K562 (cell line): Measurements from ENCODE around the gene EXOC6. TPM values are rescaled to one million over a fixed set of nuclear protein-coding genes. Genes with fewer than 3 reads are reported as not detected.

Source experiments
- ATAC-seq: fragments of 200-7000 bp; cut with Tn5 transposase; 3 replicates; pipeline ENCODE4 v1.9.1; 2020; ENCODE audit warnings: moderate library complexity
- BruUV-seq: library from RNA; stranded (reverse); fragments of 400-500 nt; replicated peaks from 2 replicates; lab custom pipeline; 2021; lab: Mats Ljungman, UMichigan
- CTCF ChIA-PET: fragments of 300-600 bp; formaldehyde crosslinking; extraction: SDS; loops from one replicate; lab custom pipeline; 2021; ENCODE audit warnings: low intra/inter-chr PET ratio; lab: Yijun Ruan, JAX
- POLR2A ChIA-PET: fragments of 300-600, 350-650 bp; sonication (Branson Sonifier 250); formaldehyde crosslinking; extraction: SDS; loops from one replicate; lab custom pipeline; 2021; ENCODE audit warnings: antibody characterized with exemption, inconsistent platforms; lab: Yijun Ruan, JAX
- DNase-seq, 4 experiments: peaks; one replicate each; pipeline versions ENCODE4 v3.0.0 to v3.0.0-alpha.2; 2011 to 2018; ENCODE audit warnings: low spot score in 3 of 4, mixed read lengths in 3 of 4; ENCODE audit errors: extremely low read depth in 1 of 4
- FAIRE-seq: peaks from 2 replicates; lab custom pipeline; 2011; peaks lifted over from hg19 to GRCh38; lab: Jason Lieb, UNC
- H2AFZ ChIP-seq: 2 replicates; pipeline ENCODE4 v1.6.0; 2011; ENCODE audit warnings: low read depth, low read length, control low read depth, inconsistent platforms
- H3K27ac ChIP-seq: fragments of 200-600 bp; 3 replicates; pipeline ENCODE4 v1.8.0; 2011; ENCODE audit warnings: low read depth, mild to moderate bottlenecking, control low read depth, inconsistent platforms, low read length, moderate library complexity, mixed read lengths; ENCODE audit errors: extremely low read depth
- H3K27me3 ChIP-seq, 2 experiments: fragments of 300-600 bp in 1 of 2; 2 replicates in 1 of 2; 3 replicates in 1 of 2; pipeline versions ENCODE4 v1.6.0 to v1.8.0; 2011; ENCODE audit warnings: inconsistent platforms in 2 of 2, low read length in 2 of 2, mild to moderate bottlenecking in 1 of 2, mixed read lengths in 1 of 2, moderate library complexity in 1 of 2; ENCODE audit not compliant: control insufficient read depth in 2 of 2, insufficient read depth in 2 of 2
- H3K36me3 ChIP-seq: fragments of 300-600 bp; 3 replicates; pipeline ENCODE4 v1.8.0; 2011; ENCODE audit warnings: mild to moderate bottlenecking, low read length, inconsistent platforms; ENCODE audit not compliant: control insufficient read depth, insufficient read depth
- H3K4me1 ChIP-seq, 2 experiments: fragments of 200-600 bp in 1 of 2; replicated peaks in 1 of 2; 2 replicates in 1 of 2; 3 replicates in 1 of 2; pipeline versions ENCODE4 v1.5.1 to v1.8.0; 2011; ENCODE audit warnings: inconsistent platforms in 2 of 2, low read length in 2 of 2, mild to moderate bottlenecking in 1 of 2, mixed read lengths in 1 of 2, moderate library complexity in 1 of 2; ENCODE audit not compliant: control insufficient read depth in 2 of 2, insufficient read depth in 2 of 2
- H3K4me2 ChIP-seq: 2 replicates; pipeline ENCODE4 v1.6.1; 2011; ENCODE audit warnings: low read length, control low read depth, inconsistent platforms, mixed read lengths; ENCODE audit not compliant: insufficient read depth
- H3K4me3 ChIP-seq: fragments of 200-600 bp; sonication (generic), shearing (Covaris generic); 2 replicates; pipeline ENCODE4 v1.5.1; 2016; ENCODE audit warnings: control low read depth, inconsistent platforms
- H3K79me2 ChIP-seq: fragments of 200-600 bp; 3 replicates; pipeline ENCODE4 v1.8.0; 2011; ENCODE audit warnings: low read length, inconsistent platforms; ENCODE audit not compliant: control insufficient read depth, insufficient read depth
- H3K9ac ChIP-seq, 2 experiments: 2 replicates each; pipeline versions ENCODE4 v1.6.0 to v1.6.1; 2011; ENCODE audit warnings: low read depth in 2 of 2, low read length in 2 of 2, control low read depth in 1 of 2, inconsistent platforms in 1 of 2, mild to moderate bottlenecking in 1 of 2, mixed read lengths in 1 of 2; ENCODE audit not compliant: insufficient read depth in 1 of 2
- H3K9me1 ChIP-seq: one replicate; pipeline ENCODE4 v1.6.0; 2011; ENCODE audit warnings: inconsistent platforms, mild to moderate bottlenecking, low read length, moderate library complexity; ENCODE audit not compliant: control insufficient read depth, insufficient read depth
- H3K9me3 ChIP-seq: replicated peaks from 2 replicates; pipeline ENCODE4 v1.5.1; 2011; ENCODE audit warnings: low read depth, low read length, inconsistent platforms; ENCODE audit not compliant: control insufficient read depth, insufficient read depth
- H4K20me1 ChIP-seq: replicated peaks from 2 replicates; pipeline ENCODE4 v1.6.1; 2011; ENCODE audit warnings: low read length, inconsistent platforms, mixed read lengths; ENCODE audit not compliant: control insufficient read depth, insufficient read depth
- CREBBP ChIP-seq: IDR thresholded peaks from one replicate; pipeline ENCODE4 v1.6.1; 2012; ENCODE audit warnings: low read depth, mild to moderate bottlenecking, control low read depth, inconsistent platforms, low read length
- CSDE1 ChIP-seq, 2 experiments: fragments of 450-650 bp; IDR thresholded peaks; 2 replicates each; pipeline ENCODE4 v1.6.1; 2016; ENCODE audit warnings: mild to moderate bottlenecking in 1 of 2
- GATAD2A ChIP-seq: fragments of 450-650 bp; IDR thresholded peaks from 2 replicates; pipeline ENCODE4 v1.6.1; 2017
- HCFC1 ChIP-seq: IDR thresholded peaks from 2 replicates; pipeline ENCODE4 v1.6.1; 2012; ENCODE audit warnings: low read depth, low read length, improper control_type of control experiment
- MCM2 ChIP-seq: fragments of 450-650 bp; IDR thresholded peaks from 2 replicates; pipeline ENCODE4 v1.6.1; 2017; ENCODE audit warnings: low read depth, mild to moderate bottlenecking
- MCM3 ChIP-seq: fragments of 450-650 bp; IDR thresholded peaks from 2 replicates; pipeline ENCODE4 v1.6.1; 2016
- MNT ChIP-seq, 2 experiments: fragments of 450-650 bp; conservative IDR thresholded peaks; 2 replicates each; pipeline ENCODE4 v1.6.1; 2017; ENCODE audit warnings: mild to moderate bottlenecking in 2 of 2, moderate library complexity in 2 of 2
- MYC ChIP-seq, 2 experiments: fragments of 250-450 bp in 1 of 2; sonication (Bioruptor Pico) in 1 of 2; IDR thresholded peaks; 2 replicates each; pipeline versions ENCODE4 v1.5.1 to v1.6.1; 2012 to 2021; ENCODE audit warnings: low read depth in 2 of 2, borderline replicate concordance in 1 of 2, improper control_type of control experiment in 1 of 2, low read length in 1 of 2, mild to moderate bottlenecking in 1 of 2, moderate library complexity in 1 of 2
- SIX5 ChIP-seq, 2 experiments: IDR thresholded peaks; 2 replicates each; pipeline ENCODE4 v1.6.1; 2011; ENCODE audit warnings: low read length in 2 of 2, borderline replicate concordance in 1 of 2, low read depth in 1 of 2, mild to moderate bottlenecking in 1 of 2, moderate library complexity in 1 of 2; ENCODE audit not compliant: insufficient read depth in 1 of 2
- SMC3 ChIP-seq: conservative IDR thresholded peaks from 2 replicates; pipeline ENCODE4 v1.6.1; 2011; ENCODE audit warnings: low read depth, low read length, improper control_type of control experiment; ENCODE audit not compliant: insufficient read depth
- ZNF124 ChIP-seq: sonication (generic); formaldehyde crosslinking; IDR thresholded peaks from 2 replicates; pipeline ENCODE4 v1.8.1; 2022; ENCODE audit warnings: missing genetic modification reagents
- ZNF143 ChIP-seq: sonication (generic); formaldehyde crosslinking; IDR thresholded peaks from 2 replicates; pipeline ENCODE4 v1.9.0; 2022; ENCODE audit warnings: mild to moderate bottlenecking, missing genetic modification reagents
- ZNF253 ChIP-seq: fragments of 250-450 bp; sonication (Bioruptor Pico); conservative IDR thresholded peaks from 2 replicates; pipeline ENCODE4 v1.6.1; 2021; ENCODE audit warnings: mild to moderate bottlenecking
- WGBS: fragments of 100-300 bp; shearing (Covaris generic); methylation state at CpG from one replicate; pipeline ENCODE4 v1.1.6; 2016; ENCODE audit warnings: low coverage, mixed read lengths; ENCODE audit not compliant: insufficient coverage; ENCODE audit errors: missing lambda C conversion rate; 5-methylcytosine and 5-hydroxymethylcytosine counted together
- in situ Hi-C: fragments of 300-500 bp; cut with MboI; formaldehyde crosslinking; loops from 4 replicates; pipeline ENCODE4 v1.15.0; 2018; ENCODE audit warnings: inconsistent platforms, mixed read lengths
- intact Hi-C: fragments of 100-400 bp; cut with micrococcal nuclease; formaldehyde crosslinking; loops from 2 replicates; pipeline ENCODE4 v1.14.2; 2022
- polyA plus RNA-seq, 8 experiments: library from polyadenylated mRNA; depleted of rRNA in 4 of 8; stranded (reverse) in 5 of 8; unstranded in 3 of 8; fragments of >200 nt; fragmentation: Nextera tagmentation in 2 of 8; fragmentation: Illumina TruSeq in 1 of 8; extraction: Ambion mirVana in 2 of 8; extraction: Trizol in 1 of 8; gene quantifications; 2 replicates each; pipeline versions ENCODE4 v1.2.1 to v1.2.3, GENCODE V29; 2011 to 2014; ENCODE audit warnings: inconsistent platforms in 1 of 8, missing spikeins in 1 of 8
- total RNA-seq, 7 experiments: library from RNA; depleted of rRNA in 6 of 7; stranded (reverse); fragments of >200 nt in 6 of 7; fragmentation: Illumina TruSeq in 2 of 7; extraction: Trizol in 2 of 7; gene quantifications; 2 replicates each; pipeline versions ENCODE4 v1.2.1 to v1.2.3, GENCODE V29; 2011 to 2021; ENCODE audit warnings: low replicate concordance in 1 of 7

The EXOC6 gene
- total and polyA plus RNA-seq, 9 of the 15 experiments (the other 6 are each of a cell fraction or from before 2014, with no cell fraction given): 13.9 to 42.8 (median 24.9) TPM

DNA sequence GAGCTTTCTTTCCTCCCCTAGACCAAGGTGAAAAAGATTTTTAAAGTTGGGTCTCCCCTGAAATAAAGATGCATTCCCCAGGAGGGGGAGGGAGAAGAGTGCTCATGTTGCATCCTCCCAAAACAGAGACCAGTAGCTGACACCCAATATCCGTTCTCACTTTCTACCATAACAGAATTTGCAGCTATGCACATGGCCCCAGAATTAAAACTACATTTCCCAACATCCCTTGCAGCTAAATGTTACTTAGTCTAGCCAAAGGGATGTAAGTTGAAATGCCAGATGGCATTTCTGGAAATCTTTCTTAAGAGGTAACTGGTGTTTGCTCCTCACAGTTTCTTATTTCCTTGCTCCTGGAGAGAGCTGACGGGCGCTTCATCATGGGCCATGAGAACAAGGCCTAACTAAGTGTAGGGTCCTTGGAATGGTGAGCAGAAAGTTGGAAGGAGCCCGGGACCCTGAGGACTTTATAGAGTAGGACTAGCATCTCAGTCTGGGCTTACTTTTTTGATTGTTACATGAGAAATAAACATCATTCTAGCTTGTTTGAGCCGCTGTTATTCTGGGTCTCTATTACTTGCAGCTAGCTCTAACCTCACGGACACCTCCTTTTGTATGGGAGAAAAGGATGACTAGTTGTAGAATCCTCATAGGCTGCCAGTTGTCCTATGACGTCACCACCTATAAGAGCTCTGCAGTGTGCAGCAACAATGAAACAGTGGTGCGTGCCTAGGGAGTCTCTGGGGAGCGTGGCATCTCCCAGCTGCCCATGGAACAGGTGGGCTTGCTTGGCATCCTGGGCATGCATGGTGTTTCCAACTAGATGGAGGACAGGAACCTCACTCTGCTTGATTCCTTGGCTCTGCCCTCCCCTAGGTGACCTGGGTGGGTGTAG is 46.1 kb upstream of the EXOC6 start:
- H3K79me2 ChIP-seq: no peaks in the 10 kb centered on the region
- H3K9me1 ChIP-seq: no peaks in the 10 kb centered on the region
- ATAC-seq: peak; percentile 71
- no peak for DNase-seq
- peak overlapping the region; percentile 72 for H2AFZ ChIP-seq
- FAIRE-seq: peak; percentile 54
- no peaks in the 10 kb centered on the region; a peak in 1 of 5 replicates for H3K4me1 ChIP-seq
- H3K9ac ChIP-seq: no peak overlapping the region
- no peaks in the 10 kb centered on the region for H3K27me3 ChIP-seq
- no TSS peak for BruUV-seq
- ChIA-PET CTCF (no interaction called here), POLR2A (interaction anchor here (0.8 to 1.7 kb wide), 5 partner anchors 8 to 147 kb away, joined by 3 to 7 read pairs (median 4); no protein-coding TSS in a partner anchor)
- H3K36me3 ChIP-seq: no peaks in the 10 kb centered on the region
- H3K4me3 ChIP-seq: no peak overlapping the region
- H3K4me2 ChIP-seq: no peak overlapping the region
- no peaks in the 10 kb centered on the region for H4K20me1 ChIP-seq
- WGBS: 60% methylated on average over 9 of the region's 9 CpGs
- no peaks in the 10 kb centered on the region for H3K9me3 ChIP-seq
- in situ Hi-C loops (no loop called here), intact Hi-C loops (no loop called here)
- no peak overlapping the region for H3K27ac ChIP-seq
- TF ChIP-seq SMC3 (no peak), ZNF124 (CRISPR knock-in tag) (no peak), GATAD2A (no peak), MNT (conservative IDR thresholded peaks at IDR 0.05) (0 out of 4 replicates have a peak, but pooled peaks of 1 of the 2 experiments have one; percentile 17), ZNF253 (CRISPR knock-in tag) (no peak), HCFC1 (peak; percentile 65), SIX5 (IDR thresholded peaks at IDR 0.05; ENCODE audit: borderline replicate concordance in 1 of 2, insufficient read depth in 1 of 2, low read depth in 1 of 2, low read length in 2 of 2) (peak in 1 of 2 experiments; percentile 24; a peak in 2 of 4 replicates), MYC (IDR thresholded peaks at IDR 0.05; ENCODE audit: low read depth, low read length) (peak; percentile 39; the same call in 1 of the 2 replicates), MYC (CRISPR knock-in tag; IDR thresholded peaks at IDR 0.05; ENCODE audit: borderline replicate concordance, low read depth) (no peak), CSDE1 (IDR thresholded peaks at IDR 0.05) (no peak), CREBBP (no peak), MCM3 (no peak), MCM2 (no peak), ZNF143 (CRISPR knock-in tag) (peak; percentile 64)
